C4-2B (cell line): ENCODE measurements around the gene TCF4.

Experiments used
- H3K27ac ChIP-seq: fragments of 450-650 bp; 2 replicates; pipeline ENCODE4 v1.5.1; 2017
- ZFX ChIP-seq: fragments of 450-650 bp; IDR thresholded peaks from 2 replicates; pipeline ENCODE4 v1.6.1; 2017
- TF ChIP-seq, protein P1 (sequence below): fragments of 450-650 bp; conservative IDR thresholded peaks from 2 replicates; pipeline ENCODE4 v1.5.1; 2017; ENCODE audit warnings: mild to moderate bottlenecking

TCF4 gene

DNA sequence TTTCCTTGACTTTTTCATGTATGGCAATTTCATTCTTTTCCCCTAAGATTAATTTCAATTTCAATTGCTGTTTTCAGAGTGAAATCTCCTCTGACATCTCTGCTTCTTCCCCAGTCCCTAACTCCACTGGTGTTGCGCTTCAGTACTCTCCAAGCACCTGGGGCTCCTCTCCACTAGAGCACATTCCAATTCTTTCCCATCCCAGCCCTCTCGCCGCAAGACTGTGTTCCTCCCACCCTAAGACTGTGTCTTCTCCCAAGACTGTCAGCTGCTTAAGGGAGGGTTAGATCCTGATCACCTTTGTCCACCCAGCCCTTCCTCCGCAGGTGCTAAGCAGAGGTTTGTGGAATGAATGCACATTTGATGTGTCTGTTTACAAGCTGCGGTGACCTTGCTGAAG, 373.0 kb downstream of the TCF4 start:
- H3K27ac ChIP-seq, result no peak overlapping the region
- TF ChIP-seq ZFX, result no peak
- TF ChIP-seq, protein P1, sequence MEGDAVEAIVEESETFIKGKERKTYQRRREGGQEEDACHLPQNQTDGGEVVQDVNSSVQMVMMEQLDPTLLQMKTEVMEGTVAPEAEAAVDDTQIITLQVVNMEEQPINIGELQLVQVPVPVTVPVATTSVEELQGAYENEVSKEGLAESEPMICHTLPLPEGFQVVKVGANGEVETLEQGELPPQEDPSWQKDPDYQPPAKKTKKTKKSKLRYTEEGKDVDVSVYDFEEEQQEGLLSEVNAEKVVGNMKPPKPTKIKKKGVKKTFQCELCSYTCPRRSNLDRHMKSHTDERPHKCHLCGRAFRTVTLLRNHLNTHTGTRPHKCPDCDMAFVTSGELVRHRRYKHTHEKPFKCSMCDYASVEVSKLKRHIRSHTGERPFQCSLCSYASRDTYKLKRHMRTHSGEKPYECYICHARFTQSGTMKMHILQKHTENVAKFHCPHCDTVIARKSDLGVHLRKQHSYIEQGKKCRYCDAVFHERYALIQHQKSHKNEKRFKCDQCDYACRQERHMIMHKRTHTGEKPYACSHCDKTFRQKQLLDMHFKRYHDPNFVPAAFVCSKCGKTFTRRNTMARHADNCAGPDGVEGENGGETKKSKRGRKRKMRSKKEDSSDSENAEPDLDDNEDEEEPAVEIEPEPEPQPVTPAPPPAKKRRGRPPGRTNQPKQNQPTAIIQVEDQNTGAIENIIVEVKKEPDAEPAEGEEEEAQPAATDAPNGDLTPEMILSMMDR, result no peak

DNA sequence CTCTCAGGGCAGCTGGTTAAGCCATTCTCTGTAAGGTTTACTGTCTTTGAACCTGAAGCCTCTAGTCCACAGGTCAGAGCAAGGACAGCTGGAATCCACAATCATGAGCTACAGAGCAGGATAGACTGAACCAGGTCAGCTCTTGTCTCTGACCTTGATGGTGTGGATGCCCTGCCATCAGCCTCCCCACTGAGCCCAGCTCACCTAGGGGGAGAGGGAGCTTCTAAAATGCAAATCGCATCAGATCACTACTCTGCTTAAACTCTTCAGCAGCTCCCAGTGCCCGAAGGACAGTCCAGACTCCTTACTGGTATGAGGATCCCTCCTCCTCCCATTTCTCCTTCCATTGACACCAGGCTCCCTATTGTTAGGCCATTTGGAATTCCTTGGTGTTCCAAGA, 373.5 kb downstream of the TCF4 start:
- H3K27ac ChIP-seq, result no peak overlapping the region
- no peak for TF ChIP-seq ZFX
- TF ChIP-seq, protein P1, result no peak

DNA sequence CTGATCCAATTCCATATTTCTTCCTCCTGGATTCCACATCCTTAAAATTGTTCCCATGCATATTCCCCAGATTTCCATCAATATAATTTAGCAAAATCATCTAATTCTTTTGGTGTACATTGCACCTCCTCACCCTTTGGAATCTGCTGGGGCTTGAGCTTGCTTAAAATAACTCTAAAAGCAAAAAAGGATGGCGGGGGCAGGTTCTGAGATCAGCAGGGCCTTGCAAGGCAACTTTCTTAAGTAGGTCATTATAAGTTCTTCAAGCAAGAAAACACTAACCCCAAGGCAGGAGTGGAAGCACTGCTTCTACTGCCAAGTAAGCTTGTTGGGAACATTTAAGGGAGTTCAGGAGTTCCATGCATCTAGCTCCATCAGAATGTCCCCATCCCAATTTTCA, 374.4 kb downstream of the TCF4 start:
- no peak for TF ChIP-seq ZFX
- TF ChIP-seq, protein P1, result no peak

DNA sequence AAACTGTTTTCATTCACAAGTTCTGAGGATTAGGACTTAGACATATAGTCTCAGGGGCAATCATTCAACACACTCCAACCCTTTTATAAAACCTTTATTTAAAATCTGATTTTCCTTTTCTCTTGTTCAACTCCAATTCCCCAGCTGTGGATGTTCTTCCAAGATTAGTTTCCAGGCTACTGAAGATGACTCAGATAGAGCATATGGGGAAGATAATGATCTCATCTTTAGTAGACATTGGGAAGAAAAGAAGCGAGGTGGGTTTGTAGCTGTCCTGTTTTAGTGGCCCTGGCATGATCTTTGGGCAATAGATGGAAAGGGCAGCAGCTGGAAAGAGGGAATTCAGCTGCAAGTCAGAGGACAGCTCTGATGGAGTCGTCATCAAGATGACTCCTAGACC, 381.1 kb downstream of the TCF4 start:
- H3K27ac ChIP-seq, result no peak overlapping the region
- TF ChIP-seq, protein P1, result no peak
- TF ChIP-seq ZFX, result no peak

More for the DNA sequence above, 374.4 kb downstream of the TCF4 start:
- no peak overlapping the region for H3K27ac ChIP-seq

DNA sequence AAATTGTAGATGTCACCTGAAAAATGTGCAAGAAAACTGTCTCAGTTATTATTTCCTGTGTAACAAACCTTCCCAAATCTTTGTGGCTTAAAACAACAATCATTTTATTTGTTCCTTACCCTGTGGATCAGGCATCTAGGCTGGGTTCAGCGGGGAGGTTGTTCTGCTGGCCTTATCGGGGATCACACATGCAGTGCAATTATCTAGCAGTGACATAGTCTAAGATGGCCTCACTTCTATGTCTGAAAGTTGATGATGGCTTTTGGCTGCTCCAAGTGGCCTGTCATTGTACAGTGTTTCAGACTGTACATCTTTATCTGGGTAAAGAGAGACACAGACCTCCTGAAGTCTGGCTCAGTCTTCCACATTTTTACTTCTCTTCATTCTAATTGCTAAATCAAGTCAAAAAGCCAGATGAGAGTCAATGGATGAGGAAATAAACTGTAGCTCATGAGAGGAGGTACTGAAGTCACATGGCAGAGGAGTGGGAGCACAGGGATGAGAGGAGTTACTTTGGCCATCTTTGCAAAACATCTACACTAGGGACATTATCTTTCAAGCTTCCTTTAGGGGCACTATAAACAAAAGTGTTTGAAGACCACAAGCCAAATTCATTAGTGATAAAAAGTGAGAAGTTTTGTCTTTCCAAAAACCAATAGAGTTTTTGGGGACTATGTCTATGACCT, 385.6 kb downstream of the TCF4 start:
- no peak overlapping the region for H3K27ac ChIP-seq

DNA sequence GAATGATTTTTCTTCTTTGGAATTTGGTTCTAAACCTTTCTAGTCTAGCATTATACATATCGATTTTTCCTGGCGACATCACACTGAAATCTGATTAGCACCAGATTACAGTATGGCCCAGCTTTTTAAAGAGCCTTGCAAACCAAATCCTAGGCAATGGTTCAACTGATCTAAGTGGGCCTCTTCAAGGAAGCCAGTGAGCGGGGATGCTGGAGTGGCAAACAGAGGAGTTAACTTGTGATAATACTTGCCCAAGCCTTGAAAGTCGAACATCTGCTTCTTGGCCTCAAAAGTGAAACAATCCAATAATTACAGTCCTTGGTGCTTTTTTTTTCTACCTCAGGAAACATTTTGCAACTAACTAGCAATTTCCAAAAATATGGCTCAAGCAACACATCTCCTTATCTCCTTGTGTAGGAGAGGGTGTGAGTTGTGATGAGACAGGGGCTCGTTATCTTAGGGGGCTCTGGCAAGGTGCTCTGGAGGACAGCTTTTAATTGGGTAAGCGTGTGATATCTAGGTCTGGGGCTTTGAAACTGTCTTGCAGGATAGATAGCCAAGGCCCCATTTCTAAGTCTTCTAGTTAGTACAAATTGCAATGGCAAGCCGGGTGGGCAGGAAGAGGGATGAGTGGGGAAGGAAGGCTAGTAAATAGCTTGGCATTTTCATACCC, 388.6 kb downstream of the TCF4 start:
- no peak overlapping the region for H3K27ac ChIP-seq
- TF ChIP-seq ZFX, result no peak
- TF ChIP-seq, protein P1, result no peak

More for the DNA sequence above, 385.6 kb downstream of the TCF4 start:
- no peak for TF ChIP-seq ZFX
- TF ChIP-seq, protein P1, result no peak

DNA sequence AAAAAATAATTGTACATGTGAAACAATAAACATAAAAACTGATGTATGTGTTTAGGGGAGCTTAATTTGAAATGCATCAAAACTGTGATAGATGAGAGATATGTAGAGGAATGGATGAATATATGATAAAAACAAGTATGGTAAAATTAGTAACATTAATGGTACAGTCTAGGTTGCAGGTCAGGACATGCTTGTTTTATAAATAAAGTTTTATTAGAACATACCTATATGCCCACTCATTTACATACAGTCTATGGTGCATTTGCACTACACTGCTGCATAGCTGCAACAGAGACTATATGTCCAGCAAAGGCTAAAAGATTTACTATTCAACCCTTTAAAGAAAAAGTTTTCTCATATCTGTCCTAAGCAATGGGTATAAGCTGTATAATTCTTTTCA, 392.1 kb downstream of the TCF4 start:
- TF ChIP-seq ZFX, result no peak
- TF ChIP-seq, protein P1, result no peak
- H3K27ac ChIP-seq, result no peak overlapping the region
